ENCODE measurements around the gene TRPV3.
"Not testable (repeated sequence)": the region's sequence is repeated elsewhere in the genome, so short reads cannot be mapped to it uniquely, and the experiment has no call there.

Gene TRPV3

GRCh38 chr17:3527468-3527867 lies 30.1 kb downstream of the TRPV3 start:
- in situ Hi-C loops (cut with MboI; ENCODE audit: low sequenced_read_pairs), result no loop called here

GRCh38 chr17:3526971-3527370 lies 30.6 kb downstream of the TRPV3 start:
- in situ Hi-C loops (cut with MboI; ENCODE audit: low sequenced_read_pairs), result no loop called here

- in situ Hi-C loops (cut with MboI; ENCODE audit: low sequenced_read_pairs), result no loop called here
Measured at GRCh38 chr17:3526491-3526890, 31.1 kb downstream of the TRPV3 start.

GRCh38 chr17:3524024-3524423 lies 33.6 kb downstream of the TRPV3 start:
- in situ Hi-C loops (cut with MboI; ENCODE audit: low sequenced_read_pairs), result no loop called here

- in situ Hi-C loops (cut with MboI; ENCODE audit: low sequenced_read_pairs), result not testable (repeated sequence)
Measured at GRCh38 chr17:3519472-3519871, 38.1 kb downstream of the TRPV3 start.

- in situ Hi-C loops (cut with MboI; ENCODE audit: low sequenced_read_pairs), result no loop called here
Measured at GRCh38 chr17:3514873-3515272, 42.7 kb downstream of the TRPV3 start.

- in situ Hi-C loops (cut with MboI; ENCODE audit: low sequenced_read_pairs), result not testable (repeated sequence)
Measured at GRCh38 chr17:3514167-3514566, 43.4 kb downstream of the TRPV3 start.

GRCh38 chr17:3513305-3514035 lies 44.1 kb downstream of the TRPV3 start:
- in situ Hi-C loops (cut with MboI; ENCODE audit: low sequenced_read_pairs), result no loop called here

GRCh38 chr17:3512505-3513171 lies 45.0 kb downstream of the TRPV3 start:
- in situ Hi-C loops (cut with MboI; ENCODE audit: low sequenced_read_pairs), result no loop called here

- in situ Hi-C loops (cut with MboI; ENCODE audit: low sequenced_read_pairs), result no loop called here
Measured at GRCh38 chr17:3511852-3512504, 45.6 kb downstream of the TRPV3 start.

- in situ Hi-C loops (cut with MboI; ENCODE audit: low sequenced_read_pairs), result no loop called here
Measured at GRCh38 chr17:3510090-3510489, 47.5 kb downstream of the TRPV3 start.

GRCh38 chr17:3507869-3508268 lies 49.7 kb downstream of the TRPV3 start:
- in situ Hi-C loops (cut with MboI; ENCODE audit: low sequenced_read_pairs), result no loop called here

GRCh38 chr17:3507071-3507470 lies 50.5 kb downstream of the TRPV3 start:
- in situ Hi-C loops (cut with MboI; ENCODE audit: low sequenced_read_pairs), result no loop called here

- in situ Hi-C loops (cut with MboI; ENCODE audit: low sequenced_read_pairs), result no loop called here
Measured at GRCh38 chr17:3506054-3506453, 51.6 kb downstream of the TRPV3 start.

- in situ Hi-C loops (cut with MboI; ENCODE audit: low sequenced_read_pairs), result no loop called here
Measured at GRCh38 chr17:3505008-3505407, 52.6 kb downstream of the TRPV3 start.

- in situ Hi-C loops (cut with MboI; ENCODE audit: low sequenced_read_pairs), result no loop called here
Measured at GRCh38 chr17:3503285-3503684, 54.3 kb downstream of the TRPV3 start.

- in situ Hi-C loops (cut with MboI; ENCODE audit: low sequenced_read_pairs), result no loop called here
Measured at GRCh38 chr17:3502466-3502865, 55.1 kb downstream of the TRPV3 start.

GRCh38 chr17:3501344-3501743 lies 56.3 kb downstream of the TRPV3 start:
- in situ Hi-C loops (cut with MboI; ENCODE audit: low sequenced_read_pairs), result no loop called here

- in situ Hi-C loops (cut with MboI; ENCODE audit: low sequenced_read_pairs), result no loop called here
Measured at GRCh38 chr17:3497101-3497500, 60.5 kb downstream of the TRPV3 start.

- in situ Hi-C loops (cut with MboI; ENCODE audit: low sequenced_read_pairs), result no loop called here
Measured at GRCh38 chr17:3485481-3486068, 72.0 kb downstream of the TRPV3 start.

GRCh38 chr17:3482852-3483251 lies 74.8 kb downstream of the TRPV3 start:
- in situ Hi-C loops (cut with MboI; ENCODE audit: low sequenced_read_pairs), result no loop called here

- in situ Hi-C loops (cut with MboI; ENCODE audit: low sequenced_read_pairs), result no loop called here
Measured at GRCh38 chr17:3479988-3480387, 77.6 kb downstream of the TRPV3 start.

All from hTERT RPE-1 (cell line).